Activated CD8-positive, alpha-beta T cell treated with anti-CD3 and anti-CD28 coated beads, Interleukin-2, amount 10 ng/mL, durations not matched to agents 7 days and 5 days (primary cell): Measurements from ENCODE around the gene CYP2A13. TPM values are rescaled to one million over a fixed set of nuclear protein-coding genes. Genes with fewer than 3 reads are reported as not detected.
"Not testable (repeated sequence)": the region's sequence is repeated elsewhere in the genome, so short reads cannot be mapped to it uniquely, and the experiment has no call there.

Source experiments
- ATAC-seq: fragments of 150-1000 bp; cut with Tn5 transposase; one replicate; pipeline ENCODE4 v1.10.0; 2021; ENCODE audit warnings: moderate library complexity
- CTCF ChIA-PET: fragments of 350-600 bp; sonication (Branson Sonifier 250); formaldehyde crosslinking; loops from one replicate; lab custom pipeline; 2021; ENCODE audit warnings: antibody characterized with exemption; lab: Charles Lee
- POLR2A ChIA-PET: fragments of 350-600 bp; sonication (Branson Sonifier 250); formaldehyde crosslinking; loops from one replicate; lab custom pipeline; 2021; ENCODE audit warnings: antibody characterized with exemption; lab: Charles Lee
- DNase-seq: peaks from one replicate; pipeline ENCODE4 v3.0.0-alpha.2; 2020
- H3K27ac Mint-ChIP-seq: one replicate; pipeline ENCODE4 v1.8.0; 2021; ENCODE audit warnings: mild to moderate bottlenecking, mixed read lengths
- H3K27me3 Mint-ChIP-seq: one replicate; pipeline ENCODE4 v1.8.0; 2021; ENCODE audit warnings: low read depth, mixed read lengths
- H3K36me3 Mint-ChIP-seq: one replicate; pipeline ENCODE4 v1.8.0; 2021; ENCODE audit warnings: low read depth, mixed read lengths
- H3K4me1 Mint-ChIP-seq: one replicate; pipeline ENCODE4 v1.8.0; 2021; ENCODE audit warnings: low read depth, mixed read lengths
- H3K4me3 Mint-ChIP-seq: one replicate; pipeline ENCODE4 v1.8.0; 2021; ENCODE audit warnings: mild to moderate bottlenecking, mixed read lengths
- H3K9me3 Mint-ChIP-seq: one replicate; pipeline ENCODE4 v1.8.0; 2022; ENCODE audit warnings: mixed read lengths; ENCODE audit not compliant: insufficient read depth
- total RNA-seq, 2 experiments: library from RNA; stranded (reverse); gene quantifications; one replicate each; pipeline ENCODE4 v1.2.3, GENCODE V29; 2021

The CYP2A13 gene
- total RNA-seq, 2 experiments from 2014 or later = not detected

DNA sequence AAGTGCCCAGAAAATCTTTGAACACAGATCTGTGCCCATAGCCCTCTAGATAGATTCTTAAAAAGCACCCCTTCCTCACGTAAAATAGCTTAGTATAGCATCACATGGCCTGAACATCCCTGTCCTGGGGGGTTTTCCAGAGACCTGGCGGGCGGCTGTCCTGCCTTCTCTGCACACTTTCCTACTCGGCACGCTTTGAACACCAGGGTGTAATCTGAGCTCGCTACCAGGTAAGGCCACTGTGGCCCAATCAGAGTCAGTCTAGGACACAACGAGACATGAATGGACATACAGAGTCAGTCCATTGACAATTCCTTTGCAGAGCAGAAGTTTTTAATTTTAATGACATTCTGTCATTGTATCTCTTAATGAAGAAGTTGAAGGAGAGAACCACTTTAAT lies 8.1 kb downstream of the CYP2A13 start:
- POLR2A ChIA-PET = no interaction called here
- Mint-ChIP-seq H3K9me3 (peaks cover 8% of the 10 kb centered on the region), H3K4me1 (peaks cover 3% of the 10 kb centered on the region), H3K36me3 (no peaks in the 10 kb centered on the region), H3K4me3 (no peak overlapping the region), H3K27ac (no peak overlapping the region), H3K27me3 (peaks cover 12% of the 10 kb centered on the region)
- ATAC-seq = no peak
- DNase-seq = no peak
- CTCF ChIA-PET = interaction anchor here (0.8 kb wide), 1 partner anchor 16 kb away, joined by 3 read pairs; no protein-coding TSS in a partner anchor

DNA sequence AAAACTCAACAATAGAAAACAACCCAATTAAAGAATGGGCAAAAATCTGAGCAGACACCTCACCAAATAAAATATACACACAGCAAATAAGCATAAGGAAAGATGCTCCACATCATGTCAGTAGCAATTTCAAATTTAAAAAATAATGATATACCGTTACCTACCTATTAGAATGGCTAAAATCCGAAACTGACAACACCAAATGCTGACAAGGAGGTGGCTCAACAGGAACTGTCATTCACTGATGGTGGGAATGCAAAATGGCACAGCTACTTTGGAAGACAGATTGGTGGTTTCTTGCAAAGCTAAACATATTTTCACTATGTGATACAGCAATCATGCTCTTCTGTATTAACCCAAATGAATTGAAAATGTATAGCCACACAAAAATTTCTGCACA lies 9.1 kb downstream of the CYP2A13 start:
- CTCF ChIA-PET = no interaction called here
- peaks cover 16% of the 10 kb centered on the region for H3K27me3 Mint-ChIP-seq
- ATAC-seq (no peak), DNase-seq (no peak)
- peaks cover 2% of the 10 kb centered on the region for H3K36me3 Mint-ChIP-seq
- no peak overlapping the region for H3K27ac Mint-ChIP-seq
- peaks cover 3% of the 10 kb centered on the region for H3K4me1 Mint-ChIP-seq
- POLR2A ChIA-PET = no interaction called here
- H3K4me3 Mint-ChIP-seq = no peak overlapping the region
- H3K9me3 Mint-ChIP-seq = peaks cover 17% of the 10 kb centered on the region

DNA sequence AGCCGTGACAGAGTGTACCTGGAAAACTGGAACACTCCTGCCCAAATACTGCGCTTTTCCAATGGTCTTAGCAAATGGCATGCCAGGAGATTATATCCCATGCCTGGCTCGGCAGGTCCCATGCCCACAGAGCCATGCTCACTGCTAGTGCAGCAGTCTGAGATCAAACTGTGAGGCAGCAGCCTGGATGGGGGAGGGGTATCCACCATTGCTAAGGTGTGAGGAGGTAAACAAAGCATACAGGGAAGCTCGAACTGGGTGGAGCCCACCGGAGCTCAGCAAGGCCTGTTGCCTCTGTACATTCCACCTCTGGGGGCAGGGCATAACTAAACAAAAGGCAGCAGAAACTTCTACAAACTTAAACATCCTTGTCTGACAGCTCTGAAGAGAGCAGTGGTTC lies 10.5 kb downstream of the CYP2A13 start:
- no peak overlapping the region for H3K27ac Mint-ChIP-seq
- H3K4me3 Mint-ChIP-seq = no peak overlapping the region
- H3K9me3 Mint-ChIP-seq = peaks cover 18% of the 10 kb centered on the region
- peaks cover 3% of the 10 kb centered on the region for H3K4me1 Mint-ChIP-seq
- ChIA-PET POLR2A (no interaction called here), CTCF (no interaction called here)
- H3K27me3 Mint-ChIP-seq = peaks cover 16% of the 10 kb centered on the region
- ATAC-seq (no peak), DNase-seq (no peak)
- peaks cover 2% of the 10 kb centered on the region for H3K36me3 Mint-ChIP-seq

- Mint-ChIP-seq H3K27me3 (peaks cover 18% of the 10 kb centered on the region), H3K9me3 (peaks cover 15% of the 10 kb centered on the region)
- H3K4me3 Mint-ChIP-seq, ATAC-seq, H3K27ac Mint-ChIP-seq, H3K36me3 Mint-ChIP-seq, POLR2A ChIA-PET, H3K4me1 Mint-ChIP-seq, CTCF ChIA-PET, DNase-seq: not testable (repeated sequence)
Observed at GRCh38 chr19:41102210-41102609, 14.0 kb downstream of the CYP2A13 start.

- Mint-ChIP-seq H3K4me1 (no peaks in the 10 kb centered on the region), H3K9me3 (peaks cover 12% of the 10 kb centered on the region), H3K4me3 (no peak overlapping the region), H3K27me3 (peaks cover 9% of the 10 kb centered on the region), H3K27ac (no peak overlapping the region), H3K36me3 (peaks cover 4% of the 10 kb centered on the region)
- ChIA-PET CTCF (no interaction called here), POLR2A (no interaction called here)
- no peak for ATAC-seq
- DNase-seq = no peak
Observed at GRCh38 chr19:41106177-41106576, 17.9 kb downstream of the CYP2A13 start.

- ChIA-PET POLR2A (no interaction called here), CTCF (no interaction called here)
- DNase-seq = no peak
- Mint-ChIP-seq H3K9me3 (no peaks in the 10 kb centered on the region), H3K27me3 (peaks cover 9% of the 10 kb centered on the region), H3K27ac (no peak overlapping the region), H3K36me3 (no peaks in the 10 kb centered on the region), H3K4me3 (no peak overlapping the region), H3K4me1 (no peaks in the 10 kb centered on the region)
- ATAC-seq = no peak
Observed at GRCh38 chr19:41111296-41111695, 23.0 kb downstream of the CYP2A13 start.

DNA sequence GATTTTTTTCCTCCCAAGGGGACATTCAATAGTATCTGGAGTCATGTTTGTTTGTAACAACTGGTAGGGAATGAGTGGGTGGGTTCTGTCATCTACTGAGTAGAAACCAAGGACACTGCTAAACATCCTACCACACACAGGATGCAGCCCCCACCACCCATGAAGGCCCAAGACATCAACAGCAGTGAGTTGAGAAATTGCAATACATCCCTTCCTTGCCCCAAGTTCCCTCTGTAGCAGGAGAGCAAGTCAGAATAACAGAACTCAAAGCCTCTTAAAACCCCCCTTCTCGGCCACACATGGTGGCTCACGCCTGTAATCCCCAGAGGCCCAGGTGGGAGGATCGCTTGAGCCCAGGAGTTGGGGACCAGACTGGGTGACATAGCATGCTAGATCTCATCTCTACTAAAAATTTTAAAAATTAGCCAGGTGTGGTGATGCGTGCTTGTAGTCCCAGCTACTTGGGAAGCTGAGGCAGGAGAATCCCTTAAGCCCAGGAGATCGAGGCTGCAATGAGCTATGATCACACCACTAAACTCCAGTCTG lies 23.6 kb downstream of the CYP2A13 start:
- POLR2A ChIA-PET = no interaction called here
- CTCF ChIA-PET = no interaction called here
- Mint-ChIP-seq H3K4me3 (no peak overlapping the region), H3K4me1 (no peaks in the 10 kb centered on the region), H3K9me3 (no peaks in the 10 kb centered on the region), H3K27ac (no peak overlapping the region), H3K27me3 (peaks cover 9% of the 10 kb centered on the region), H3K36me3 (no peaks in the 10 kb centered on the region)
- DNase-seq (no peak), ATAC-seq (no peak)

GRCh38 chr19:41112728-41113290 lies 24.6 kb downstream of the CYP2A13 start:
- no peaks in the 10 kb centered on the region for H3K9me3 Mint-ChIP-seq
- no peak for DNase-seq
- ChIA-PET POLR2A (no interaction called here), CTCF (interaction anchor here (0.7 kb wide), 1 partner anchor 17 kb away, joined by 3 read pairs; no protein-coding TSS in a partner anchor)
- no peak overlapping the region for H3K27ac Mint-ChIP-seq
- no peaks in the 10 kb centered on the region for H3K4me1 Mint-ChIP-seq
- ATAC-seq = no peak
- H3K4me3 Mint-ChIP-seq = no peak overlapping the region
- H3K36me3 Mint-ChIP-seq = no peaks in the 10 kb centered on the region
- peaks cover 14% of the 10 kb centered on the region for H3K27me3 Mint-ChIP-seq

DNA sequence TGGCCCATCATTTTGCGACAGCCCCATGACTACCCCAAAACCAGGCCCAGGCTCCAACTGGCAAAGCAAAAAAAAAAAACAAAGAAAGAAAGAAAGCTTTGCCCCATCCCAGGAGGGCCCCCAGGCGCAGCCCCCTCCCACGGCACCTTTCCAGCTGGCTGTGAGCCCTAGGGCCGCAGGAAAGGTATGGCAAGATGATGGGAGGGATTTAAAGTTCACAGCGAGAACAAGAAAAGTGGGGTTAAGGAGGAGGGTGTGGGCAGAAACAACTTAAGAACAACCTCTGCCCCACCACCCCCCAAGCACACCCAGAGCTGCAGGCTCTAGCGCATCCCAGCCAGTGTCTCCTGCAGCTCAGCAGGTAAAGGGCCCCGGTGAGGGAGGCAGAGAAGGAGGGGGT lies 25.9 kb downstream of the CYP2A13 start, which contains the start of gene CYP2F1:
CYP2F1 (plus strand) TSS at position 301 of the 400 bp plus-strand sequence. CDS start 1,757 bp downstream, outside the sequence.
- Mint-ChIP-seq H3K4me1 (no peaks in the 10 kb centered on the region), H3K27ac (no peak within 1 kb of the TSS), H3K27me3 (peaks cover 16% of the 10 kb centered on the region), H3K36me3 (no peaks in the 10 kb centered on the region), H3K9me3 (no peaks in the 10 kb centered on the region), H3K4me3 (no peak within 1 kb of the TSS)
- no peak for DNase-seq
- ChIA-PET CTCF (no interaction called here), POLR2A (no interaction called here)
- ATAC-seq = no peak

- Mint-ChIP-seq H3K27ac (no peak overlapping the region), H3K4me1 (peaks cover 14% of the 10 kb centered on the region), H3K4me3 (no peak overlapping the region), H3K9me3 (no peaks in the 10 kb centered on the region), H3K27me3 (peaks cover 21% of the 10 kb centered on the region), H3K36me3 (peaks cover under 1% of the 10 kb centered on the region)
- ATAC-seq (no peak), DNase-seq (no peak)
- ChIA-PET CTCF (no interaction called here), POLR2A (no interaction called here)
Observed at GRCh38 chr19:41116261-41116660, 28.0 kb downstream of the CYP2A13 start.

DNA sequence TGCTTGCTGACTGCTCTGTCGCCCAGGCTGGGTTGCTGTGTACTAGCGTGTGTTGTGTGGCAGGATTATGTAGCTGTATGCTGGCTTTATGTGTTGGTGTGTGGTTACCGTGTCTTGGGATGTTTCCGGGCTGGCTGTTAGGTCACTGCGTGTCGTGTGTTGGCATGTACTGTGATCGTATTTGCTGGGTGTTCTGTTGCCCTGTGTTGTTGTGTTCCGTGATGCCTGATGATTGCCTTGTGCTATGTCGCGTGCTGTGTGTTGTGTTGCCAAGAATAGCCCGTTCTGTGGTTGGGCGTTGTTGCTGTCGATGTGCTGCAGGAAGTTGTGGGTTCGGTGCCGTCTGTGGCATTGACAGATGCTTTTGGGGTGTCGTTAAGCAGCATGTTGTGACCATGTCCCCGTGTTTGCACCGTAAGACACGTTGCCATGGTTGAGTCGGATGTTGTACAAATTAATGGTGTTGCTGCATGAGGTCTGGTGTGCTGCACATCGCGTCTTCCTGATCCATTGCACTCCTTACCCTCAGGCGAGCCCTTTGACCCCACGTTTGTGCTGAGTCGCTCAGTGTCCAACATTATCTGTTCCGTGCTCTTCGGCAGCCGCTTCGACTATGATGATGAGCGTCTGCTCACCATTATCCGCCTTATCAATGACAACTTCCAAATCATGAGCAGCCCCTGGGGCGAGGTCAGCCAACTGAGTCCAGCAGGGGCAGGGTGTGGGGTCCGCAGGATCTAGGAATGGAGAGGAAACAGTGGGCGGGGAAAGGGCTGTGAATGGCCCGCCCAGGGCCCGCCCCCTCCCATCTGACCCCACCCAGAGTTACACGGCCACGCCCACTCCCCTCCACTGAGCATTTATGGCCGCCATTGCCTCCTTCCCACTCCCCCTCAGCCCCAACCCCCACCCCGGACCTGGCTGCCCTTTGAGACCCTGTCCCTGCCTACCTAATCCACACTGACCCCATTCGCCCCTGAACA lies 33.0 kb downstream of the CYP2A13 start:
- H3K36me3 Mint-ChIP-seq, H3K9me3 Mint-ChIP-seq, POLR2A ChIA-PET: not testable (repeated sequence)
- peaks cover 23% of the 10 kb centered on the region for H3K4me1 Mint-ChIP-seq
- H3K27me3 Mint-ChIP-seq = peaks cover 14% of the 10 kb centered on the region
- ATAC-seq = peak; percentile 88
- peak overlapping the region; percentile 81 for H3K27ac Mint-ChIP-seq
- DNase-seq = peak; percentile 86
- peak overlapping the region; percentile 12 for H3K4me3 Mint-ChIP-seq
- CTCF ChIA-PET = interaction anchor here (0.5 to 2.0 kb wide), 2 partner anchors 23 to 230 kb away, joined by 3 to 6 read pairs; no protein-coding TSS in a partner anchor

- H3K9me3 Mint-ChIP-seq, H3K36me3 Mint-ChIP-seq, DNase-seq, ATAC-seq, H3K27ac Mint-ChIP-seq, POLR2A ChIA-PET, H3K27me3 Mint-ChIP-seq, H3K4me3 Mint-ChIP-seq: not testable (repeated sequence)
- CTCF ChIA-PET = interaction anchor here (0.7 kb wide), 1 partner anchor 21 kb away, joined by 4 read pairs; no protein-coding TSS in a partner anchor
- peaks cover 32% of the 10 kb centered on the region for H3K4me1 Mint-ChIP-seq
Observed at GRCh38 chr19:41122846-41123245, 34.6 kb downstream of the CYP2A13 start.
